Ramos (cell line): ENCODE results near the gene ADGRG7.

ENCODE experiments used
- in situ Hi-C: fragments of 300-500 bp; cut with MboI; formaldehyde crosslinking; loops from one replicate; pipeline ENCODE4 v1.14.3; 2022; ENCODE audit warnings: low sequenced_read_pairs; ENCODE audit not compliant: unreplicated experiment

ADGRG7 gene

DNA sequence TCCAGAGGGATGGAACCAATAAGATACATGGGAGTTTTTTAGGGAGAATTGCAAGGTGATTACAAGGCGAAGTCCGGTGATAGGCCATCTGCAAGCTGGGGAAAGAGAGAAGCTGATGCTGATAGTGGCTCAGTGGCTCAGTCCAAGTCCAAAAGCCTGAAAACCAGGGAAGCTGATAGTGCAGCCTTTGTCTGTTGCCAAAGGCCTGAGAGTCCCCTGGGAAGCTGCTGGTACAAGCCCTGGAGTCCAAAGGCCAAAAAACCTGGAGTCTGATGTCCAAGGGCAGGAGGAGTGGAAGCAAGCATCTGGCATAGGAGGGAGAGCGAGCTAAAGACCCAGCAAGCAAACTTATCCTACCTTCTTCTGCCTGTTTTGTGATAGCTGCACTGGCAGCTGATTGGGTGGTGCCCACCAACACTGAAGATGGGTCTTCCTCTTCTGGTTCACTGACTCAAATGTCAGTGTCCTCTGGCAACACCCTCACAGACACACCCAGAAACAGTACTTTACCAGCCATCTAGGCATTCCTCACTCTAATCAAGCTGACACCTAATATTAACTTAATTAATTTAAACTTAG, 116.6 kb downstream of the ADGRG7 start:
- in situ Hi-C loops, result no loop called here

GRCh38 chr3:100726706-100727105, 117.3 kb downstream of the ADGRG7 start:
- in situ Hi-C loops, result no loop called here

- in situ Hi-C loops, result no loop called here
These were observed 121.1 kb downstream of the ADGRG7 start for GRCh38 chr3:100730524-100730923.

DNA sequence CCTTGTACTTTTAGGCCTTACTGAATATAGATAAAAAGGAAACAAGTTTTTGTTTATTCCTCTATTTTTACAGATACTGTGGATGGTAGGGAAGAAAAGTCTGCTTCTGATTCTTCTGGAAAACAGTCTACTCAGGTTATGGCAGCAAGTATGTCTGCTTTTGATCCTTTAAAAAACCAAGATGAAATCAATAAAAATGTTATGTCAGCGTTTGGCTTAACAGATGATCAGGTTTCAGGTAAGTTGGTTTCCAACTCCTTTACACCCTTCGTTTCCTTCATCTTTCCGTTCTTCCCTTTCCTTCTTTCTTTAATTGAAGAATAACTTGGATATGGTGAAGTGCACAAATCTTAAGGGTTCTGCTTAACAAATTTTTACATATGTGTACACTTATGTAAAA, 123.0 kb downstream of the ADGRG7 start:
- in situ Hi-C loops, result no loop called here

DNA sequence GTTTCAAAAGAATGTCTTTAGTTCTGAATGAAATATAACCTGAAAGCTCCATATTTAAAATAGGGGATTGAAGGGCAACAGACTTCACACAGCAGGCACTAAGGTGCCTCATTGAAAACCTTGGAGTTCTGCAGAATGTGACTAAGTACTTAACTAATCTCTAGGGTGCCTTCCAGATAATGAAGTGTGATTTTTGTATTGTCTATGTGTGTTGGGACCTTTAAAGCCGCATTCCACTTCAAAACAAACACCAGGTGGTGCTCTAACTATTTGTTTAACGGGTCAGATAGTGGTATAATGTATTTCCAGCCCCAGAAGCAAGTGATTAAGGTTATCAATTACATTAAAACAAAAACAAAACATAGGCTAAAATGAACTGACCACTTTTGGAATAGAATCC, 127.9 kb downstream of the ADGRG7 start:
- in situ Hi-C loops, result no loop called here

DNA sequence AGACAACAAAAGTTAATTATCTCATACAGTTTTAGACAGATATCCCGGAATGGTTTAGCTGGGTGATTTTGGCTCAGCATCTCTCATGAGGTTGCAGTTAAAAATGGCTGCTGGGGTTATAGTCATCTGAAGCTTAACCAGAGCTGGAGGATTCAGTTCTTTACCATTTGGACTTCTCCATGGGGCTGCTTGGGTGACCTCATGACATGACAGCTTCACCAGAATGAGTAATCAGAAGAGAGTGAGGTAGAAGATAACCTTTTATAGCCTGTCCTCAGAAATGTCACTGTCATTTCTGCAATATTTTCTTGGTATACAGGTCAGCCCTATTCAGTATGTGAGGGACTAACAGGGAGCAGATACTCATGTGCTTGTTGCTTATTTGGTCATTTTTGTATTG, 130.8 kb downstream of the ADGRG7 start:
- in situ Hi-C loops, result no loop called here

DNA sequence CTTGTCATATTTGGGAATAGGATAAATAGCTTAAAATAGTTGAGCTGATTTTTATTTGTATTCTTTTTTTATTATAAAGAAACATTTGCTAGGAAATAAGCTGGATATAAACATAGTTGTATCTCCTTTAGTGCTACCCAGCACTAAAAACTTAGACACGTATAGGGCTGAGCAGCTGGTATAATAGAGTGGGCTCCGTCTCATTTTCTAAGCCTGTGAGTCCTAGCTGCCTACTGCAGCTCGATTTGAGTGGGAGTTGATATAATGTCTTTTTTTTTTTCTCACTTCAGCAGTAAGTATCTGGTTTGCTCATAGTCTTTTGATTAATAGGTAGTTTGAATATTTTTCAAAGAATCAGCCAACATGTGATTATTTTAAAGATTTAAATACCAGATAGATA, 134.1 kb downstream of the ADGRG7 start:
- in situ Hi-C loops, result no loop called here

DNA sequence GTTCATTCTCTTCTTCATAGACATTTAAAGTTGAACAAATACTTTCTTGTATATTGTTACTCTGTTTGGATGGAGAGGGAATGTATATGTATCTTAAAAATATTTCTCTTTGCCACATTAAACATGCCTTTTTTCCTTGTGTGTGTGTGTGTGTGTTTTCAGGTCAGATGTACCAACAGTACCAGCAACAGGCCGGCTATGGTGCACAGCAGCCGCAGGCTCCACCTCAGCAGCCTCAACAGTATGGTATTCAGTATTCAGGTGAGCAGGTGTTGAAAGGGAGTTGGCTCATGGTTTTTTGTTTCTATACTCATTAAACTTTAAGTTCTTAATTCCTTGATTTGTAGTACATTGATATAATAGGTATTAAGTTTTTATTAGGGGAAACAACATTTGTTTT, 135.3 kb downstream of the ADGRG7 start:
- in situ Hi-C loops, result no loop called here
